HG03520 (cell line): Measurements from ENCODE around the gene TLX1.

Experiments used
- ATAC-seq: cut with Tn5 transposase; IDR thresholded peaks from one replicate; pipeline ENCODE4 v1.9.1; 2021; ENCODE audit warnings: mild to moderate bottlenecking, moderate library complexity; ENCODE audit not compliant: unreplicated experiment

Gene TLX1

GRCh38 chr10:101130984-101131961 is at the start of gene TLX1:
TLX1 (plus strand) TSS chr10:101131300; CDS start chr10:101131542, 242 bp downstream.
- no peak for ATAC-seq

- no peak for ATAC-seq
Measured at GRCh38 chr10:101085846-101086245, 45.3 kb upstream of the TLX1 start.

DNA sequence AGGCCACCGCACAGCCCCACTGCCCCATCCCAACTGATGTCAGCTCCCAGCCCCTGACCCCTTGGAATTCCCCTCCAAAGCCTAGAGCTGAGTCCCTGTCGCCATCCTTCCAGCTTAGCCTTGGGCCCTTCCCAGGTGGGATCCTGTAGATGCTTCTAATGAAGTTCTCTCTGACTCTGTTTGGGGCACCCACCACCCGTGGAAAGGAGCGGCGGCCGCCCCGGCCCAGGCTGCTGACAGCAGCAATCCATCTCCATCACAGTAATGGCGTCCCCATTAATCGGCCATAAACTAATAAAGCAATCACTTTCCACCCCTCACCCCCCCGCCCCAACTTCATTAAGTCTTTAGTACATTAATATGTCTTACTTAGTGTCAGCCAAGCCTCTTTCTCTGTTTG is 43.7 kb upstream of the TLX1 start:
- no peak for ATAC-seq

GRCh38 chr10:101087965-101088364 is 43.1 kb upstream of the TLX1 start:
- ATAC-seq: no peak

GRCh38 chr10:101089520-101090299 is 41.4 kb upstream of the TLX1 start:
- no peak for ATAC-seq

DNA sequence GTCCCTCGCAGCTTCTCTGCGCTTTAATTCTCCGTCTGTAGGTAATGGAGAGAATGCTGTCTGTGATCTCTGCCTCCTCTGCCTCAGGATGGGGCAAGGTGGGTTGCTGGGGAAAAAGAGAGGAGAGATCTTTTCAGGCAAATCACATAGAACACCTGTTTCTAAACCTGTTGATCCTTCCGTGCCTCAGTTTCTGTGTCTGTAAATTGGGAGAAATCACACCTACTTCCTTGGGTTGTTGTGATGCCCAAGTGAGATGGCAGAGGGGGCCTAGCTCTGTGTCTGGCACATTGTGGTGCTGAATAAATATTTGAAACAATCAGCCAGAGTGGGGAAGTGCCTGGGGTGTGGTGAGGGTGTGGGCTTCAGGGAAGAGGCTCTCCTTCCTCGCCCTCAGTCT is 40.5 kb upstream of the TLX1 start:
- no peak for ATAC-seq

DNA sequence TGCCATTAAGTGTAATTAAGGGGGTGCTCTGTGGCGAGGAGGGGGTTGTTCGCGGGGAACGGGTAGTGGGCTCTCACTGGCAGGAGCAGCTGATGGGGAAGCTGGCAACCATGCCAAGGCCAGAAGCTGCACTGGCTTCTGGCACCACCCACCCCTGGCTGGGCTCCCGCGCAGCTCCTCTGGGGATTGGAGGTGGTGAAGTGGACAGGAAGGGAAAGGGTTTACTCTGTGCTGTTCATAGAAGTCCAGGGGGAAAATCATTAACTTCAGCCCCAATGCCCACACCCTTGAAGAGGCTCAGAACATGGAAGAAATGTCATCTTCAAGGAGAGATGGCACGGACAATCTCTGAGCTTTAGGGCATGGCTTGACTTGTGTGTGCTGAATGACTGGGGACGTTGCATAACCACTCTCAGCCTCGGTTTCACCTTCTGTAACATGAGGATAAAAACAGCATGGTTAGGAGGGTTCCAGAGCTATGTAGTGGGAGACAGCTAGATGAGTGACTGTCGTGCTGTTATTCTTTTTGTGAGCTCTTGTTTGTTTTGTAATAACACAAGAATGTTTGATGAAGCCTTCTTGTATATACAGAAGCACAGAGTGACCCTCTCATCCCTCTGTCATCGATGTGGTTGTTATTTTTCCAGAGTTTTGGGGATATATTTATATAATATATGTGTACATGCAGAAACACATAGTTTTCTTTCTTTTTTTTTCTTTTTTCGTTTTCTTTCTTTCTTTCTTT is 39.4 kb upstream of the TLX1 start:
- no peak for ATAC-seq

- ATAC-seq: no peak
Measured at GRCh38 chr10:101092881-101093354, 38.2 kb upstream of the TLX1 start.

- no peak for ATAC-seq
Measured at GRCh38 chr10:101094121-101094879, 36.8 kb upstream of the TLX1 start.

DNA sequence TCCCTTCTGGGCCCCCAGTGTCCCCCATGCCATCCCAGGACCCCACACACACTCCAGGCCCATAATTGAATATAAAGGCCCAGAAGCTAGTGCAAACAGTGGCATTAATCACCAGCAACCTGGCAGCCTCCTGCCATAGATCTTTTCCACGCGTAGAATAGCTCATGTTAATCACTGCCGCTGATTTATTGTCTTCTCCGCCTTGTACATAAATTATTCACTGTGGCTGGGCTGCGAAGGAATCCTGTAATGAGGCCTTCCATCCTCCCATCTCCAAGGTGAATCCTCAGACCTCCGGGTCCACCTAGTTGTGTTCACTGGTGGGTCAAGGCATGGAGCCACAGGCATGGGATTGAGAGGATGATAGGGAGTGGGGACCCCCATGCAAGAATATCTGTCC is 36.1 kb upstream of the TLX1 start:
- ATAC-seq: no peak

GRCh38 chr10:101095550-101096213 is 35.4 kb upstream of the TLX1 start:
- peak; percentile 67 for ATAC-seq

GRCh38 chr10:101096378-101096777 is 34.7 kb upstream of the TLX1 start:
- no peak for ATAC-seq

DNA sequence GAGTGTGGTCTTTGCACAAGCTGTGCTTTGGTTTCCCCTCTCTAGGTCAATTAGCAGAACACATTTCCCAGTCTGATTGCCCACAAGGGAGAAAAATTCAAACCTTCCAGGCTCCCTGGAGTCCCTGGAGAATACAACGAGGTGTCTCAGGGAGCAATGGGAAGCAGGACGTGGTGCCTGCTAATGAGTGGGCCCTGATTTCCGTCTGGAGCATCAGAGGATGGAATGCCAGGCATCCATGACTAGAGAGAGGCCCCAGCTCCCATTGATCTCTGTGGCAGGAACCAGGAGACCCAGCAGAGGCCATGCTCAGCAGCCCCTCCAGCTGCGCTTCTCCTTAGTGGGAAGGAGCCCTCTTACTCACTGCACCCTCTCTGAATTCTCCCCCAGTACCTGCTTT is 33.2 kb upstream of the TLX1 start:
- no peak for ATAC-seq

DNA sequence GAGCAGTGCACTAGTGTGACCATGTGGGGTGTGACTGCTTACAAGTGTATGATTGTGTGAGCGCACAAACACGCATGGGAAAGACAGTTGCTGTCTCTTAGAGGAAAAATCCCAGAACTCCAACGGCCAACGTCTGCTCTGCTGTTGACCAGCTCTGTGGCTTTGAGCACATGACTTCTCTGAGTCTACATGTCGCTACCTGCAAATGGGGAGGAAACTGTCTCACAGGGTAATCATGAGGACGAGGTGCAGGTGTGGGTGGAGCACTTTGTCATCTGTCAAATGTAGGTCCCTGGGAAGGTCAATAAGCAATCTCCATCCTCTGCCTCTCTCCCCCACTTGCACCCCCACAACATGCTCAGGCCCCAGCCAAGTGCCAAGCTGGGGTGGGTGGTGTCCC is 31.2 kb upstream of the TLX1 start:
- no peak for ATAC-seq

GRCh38 chr10:101101372-101101881 is 29.7 kb upstream of the TLX1 start:
- no peak for ATAC-seq

DNA sequence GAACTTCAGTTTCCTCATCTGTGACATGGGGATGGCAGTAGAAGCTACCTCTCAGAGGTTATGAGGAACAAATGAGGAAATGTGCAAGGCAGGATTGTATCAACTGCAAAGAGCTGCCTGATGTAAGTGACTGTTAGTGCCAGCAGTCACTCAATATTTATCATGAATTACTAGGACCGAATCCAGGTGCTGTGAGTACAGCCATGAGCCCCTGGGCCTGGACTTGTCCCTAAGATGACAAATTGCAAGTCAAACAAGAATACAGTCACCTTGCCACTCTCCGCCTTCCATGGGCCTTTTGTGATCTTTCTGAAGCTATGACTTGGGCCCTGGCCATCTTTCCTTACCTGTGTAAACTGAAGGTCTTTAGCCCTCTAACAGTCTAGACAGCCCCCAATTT is 27.7 kb upstream of the TLX1 start:
- ATAC-seq: no peak

DNA sequence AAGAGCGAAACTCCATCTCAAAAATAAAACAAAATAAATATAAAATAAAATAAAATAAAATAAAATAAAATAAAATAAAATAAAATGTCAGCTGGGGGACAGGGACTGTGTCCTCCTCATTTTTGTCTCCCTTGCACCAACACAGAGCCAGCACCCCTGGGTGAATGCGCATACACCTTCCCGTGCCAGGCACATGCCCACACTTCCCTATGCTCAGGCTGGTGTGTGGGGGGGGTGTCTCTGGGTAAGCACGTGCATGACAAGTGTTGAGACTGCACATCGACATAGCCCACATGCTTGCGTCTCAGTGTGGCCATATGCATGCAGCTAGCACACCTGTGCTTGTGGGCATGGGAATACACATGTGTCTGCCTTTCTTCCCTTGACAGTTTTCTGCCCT is 24.7 kb upstream of the TLX1 start:
- no peak for ATAC-seq

DNA sequence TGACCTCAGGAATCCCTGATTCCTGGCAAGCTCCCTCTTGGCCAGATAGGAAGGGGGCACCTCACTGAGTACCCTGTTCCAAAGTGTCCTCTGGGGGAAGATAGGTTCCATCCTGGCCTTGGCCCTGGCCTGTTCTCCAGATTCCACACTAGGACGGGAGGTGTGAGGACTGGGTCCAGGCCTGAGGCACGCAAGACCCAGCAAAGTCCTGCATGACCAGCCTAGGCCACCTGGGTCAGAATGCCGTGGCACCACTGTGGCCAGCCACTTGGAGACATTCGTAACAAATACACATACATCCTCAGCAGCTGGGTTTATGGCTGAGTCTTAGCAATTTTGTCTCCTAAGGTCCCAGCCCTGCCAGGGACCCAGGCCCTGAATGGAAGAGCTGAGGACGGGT is 23.3 kb upstream of the TLX1 start:
- no peak for ATAC-seq

- ATAC-seq: no peak
Measured at GRCh38 chr10:101110856-101111523, 20.1 kb upstream of the TLX1 start.
